NCI-H2081 treated with DMSO at 0.1 percent for 48 hours (cell line): ENCODE data around the gene PPP1R12C.
A peak's percentile ranks its signal among the peaks of the same experiment; 100 is the strongest.

Experiments used
- DNase-seq: peaks from one replicate; lab custom pipeline; 2025; lab: John Stamatoyannopoulos, UW

The PPP1R12C gene

GRCh38 chr19:55146705-55147273 lies 29.4 kb upstream of the PPP1R12C start:
- no peak for DNase-seq

DNA sequence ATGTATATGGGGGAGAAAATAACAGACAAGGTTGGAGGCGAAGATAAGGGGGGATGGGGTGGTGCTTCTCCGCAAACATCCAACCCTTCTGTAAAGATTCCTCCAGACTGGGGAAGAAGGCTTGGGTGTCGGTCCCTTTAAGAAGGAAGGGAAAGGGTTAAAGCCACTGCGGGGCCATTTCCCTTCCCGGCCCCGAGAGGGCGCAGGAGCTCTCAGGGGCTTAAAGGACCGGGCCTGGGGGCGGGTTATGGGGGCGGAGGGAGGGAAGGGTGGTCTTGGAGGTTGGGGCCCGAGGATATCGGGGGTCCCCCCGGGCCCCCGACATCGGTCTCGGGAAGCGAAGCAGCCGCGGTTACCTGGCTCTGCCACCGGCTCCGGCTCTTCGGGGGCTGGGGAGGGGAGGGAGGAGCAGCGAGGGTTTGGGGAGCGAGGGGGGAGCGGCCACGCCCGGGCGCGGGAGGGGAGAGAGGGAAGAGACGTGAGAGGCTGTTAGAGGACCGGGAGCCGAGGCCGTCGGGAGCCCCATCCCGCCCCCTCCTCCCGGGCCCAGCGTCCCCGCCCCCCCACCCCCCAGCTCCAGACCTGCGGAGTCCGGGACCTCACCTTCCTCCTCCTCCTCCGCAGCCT lies 28.8 kb upstream of the PPP1R12C start:
- no peak for DNase-seq

DNA sequence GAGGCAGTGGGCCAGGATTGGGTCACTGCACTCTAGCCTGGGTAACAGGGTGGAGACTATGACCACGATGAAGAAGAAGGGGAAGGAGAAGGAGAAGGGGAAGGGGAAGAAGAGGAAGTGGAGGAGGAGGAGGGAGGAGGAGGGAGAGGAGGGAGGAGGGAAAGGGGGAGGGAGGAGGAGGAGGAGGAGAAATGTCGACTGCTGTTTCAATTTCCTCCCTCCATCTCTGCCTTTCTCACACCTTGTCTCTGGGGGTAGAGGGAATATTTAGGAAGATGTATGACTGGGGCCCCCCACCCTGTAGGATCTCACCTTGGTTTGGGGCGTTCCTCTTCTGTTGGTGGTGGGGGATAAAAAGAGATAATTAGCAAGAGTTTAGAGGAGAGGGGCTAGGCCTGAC lies 27.8 kb upstream of the PPP1R12C start:
- DNase-seq: no peak

DNA sequence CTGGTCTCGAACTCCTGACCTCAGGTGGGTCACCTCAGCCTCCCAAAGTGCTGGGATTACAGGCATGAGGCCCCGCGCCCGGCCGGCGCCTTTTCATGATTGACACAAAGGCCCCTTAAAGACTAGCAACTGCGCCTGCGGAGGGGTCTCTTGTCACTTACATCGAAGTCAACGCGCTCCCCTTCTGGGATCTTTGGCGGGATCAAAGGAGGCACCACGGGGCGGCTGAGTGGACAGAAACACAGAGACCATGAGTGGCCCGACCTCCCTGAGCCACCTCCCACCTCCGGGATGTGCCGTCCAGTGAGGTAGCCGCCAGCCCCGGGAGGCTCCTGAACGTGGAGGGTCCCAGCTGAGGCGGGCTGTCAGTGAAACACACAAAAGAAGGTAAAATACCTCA lies 24.3 kb upstream of the PPP1R12C start:
- DNase-seq: no peak

DNA sequence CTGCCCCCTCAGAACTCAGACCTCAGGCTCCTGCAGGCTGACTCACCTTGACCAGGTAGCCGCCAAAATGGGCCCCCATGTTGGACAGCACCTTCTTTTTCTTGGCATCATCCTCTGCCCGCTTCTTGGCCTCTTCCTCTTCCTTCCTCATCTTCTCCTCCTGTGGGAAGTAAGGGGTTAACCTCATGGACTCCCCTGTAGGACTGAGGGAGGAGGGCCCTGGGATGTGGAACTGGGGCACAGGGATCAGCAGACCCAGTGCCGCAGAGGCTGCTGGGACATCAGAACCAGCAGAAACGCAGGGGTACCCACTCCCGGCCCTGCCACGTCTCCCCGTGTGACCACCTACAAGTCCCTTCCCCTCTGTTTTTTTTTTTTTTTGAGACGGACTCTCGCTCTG lies 20.5 kb upstream of the PPP1R12C start:
- DNase-seq: no peak

- DNase-seq: no peak
Observed at GRCh38 chr19:55136399-55137102, 19.1 kb upstream of the PPP1R12C start.

DNA sequence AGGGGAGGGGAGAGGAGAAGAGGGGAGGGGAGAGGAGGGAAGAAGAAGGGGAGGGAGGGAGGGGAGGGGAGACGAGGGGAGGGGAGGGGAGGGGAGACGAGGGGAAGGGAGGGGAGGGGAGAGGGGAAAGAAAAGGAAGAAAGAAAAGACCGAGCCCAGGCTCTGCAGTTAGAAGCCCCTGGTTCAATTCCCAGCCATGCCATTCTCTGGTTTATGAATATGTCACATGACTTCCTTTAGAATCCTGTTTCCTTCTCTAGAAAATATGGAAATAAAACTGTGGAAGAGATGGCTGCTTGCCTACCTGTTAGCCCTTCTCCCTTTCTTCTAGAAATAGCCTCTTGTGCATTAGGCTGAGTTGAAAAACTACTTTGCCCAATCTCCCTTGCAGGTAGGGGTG lies 17.3 kb upstream of the PPP1R12C start:
- no peak for DNase-seq

DNA sequence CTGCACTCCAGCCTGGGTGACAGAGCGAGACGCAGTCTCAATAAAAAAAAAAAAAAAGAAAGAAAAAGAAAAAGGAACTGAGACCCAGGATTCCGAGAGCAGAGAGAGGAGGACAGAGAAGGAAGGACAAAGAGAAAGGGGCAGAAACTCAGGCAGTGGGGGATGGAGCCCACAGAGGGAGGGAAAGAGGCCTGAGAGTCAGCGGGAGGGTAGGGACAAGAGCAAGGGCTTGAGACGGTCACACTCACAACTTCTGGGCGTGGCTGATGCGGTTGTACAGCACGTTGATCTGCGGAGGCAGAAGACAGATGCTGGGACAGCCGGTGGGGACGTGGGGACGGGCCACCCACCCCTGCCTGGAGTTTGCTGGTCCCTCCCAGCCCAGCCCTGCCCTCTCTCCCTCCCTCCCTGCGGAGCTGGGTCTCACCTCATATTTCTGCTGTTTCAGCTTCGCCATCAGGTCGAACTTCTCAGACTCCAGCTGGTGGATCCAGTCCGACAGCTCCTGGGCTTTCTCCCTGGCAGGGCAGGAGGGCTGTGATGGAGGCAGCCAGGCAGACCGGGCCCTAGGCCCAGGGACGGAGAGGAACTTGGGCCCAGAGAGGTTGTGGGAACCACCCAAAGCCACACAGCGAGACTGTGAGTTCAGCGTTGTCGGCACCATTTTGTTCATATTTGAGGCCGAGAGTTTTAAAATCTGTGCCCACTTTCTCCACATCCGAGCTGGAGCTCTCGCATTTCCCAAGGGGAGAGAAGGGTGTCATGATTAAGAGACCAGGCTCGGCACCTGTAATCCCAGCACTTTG lies 16.4 kb upstream of the PPP1R12C start:
- DNase-seq: no peak

DNA sequence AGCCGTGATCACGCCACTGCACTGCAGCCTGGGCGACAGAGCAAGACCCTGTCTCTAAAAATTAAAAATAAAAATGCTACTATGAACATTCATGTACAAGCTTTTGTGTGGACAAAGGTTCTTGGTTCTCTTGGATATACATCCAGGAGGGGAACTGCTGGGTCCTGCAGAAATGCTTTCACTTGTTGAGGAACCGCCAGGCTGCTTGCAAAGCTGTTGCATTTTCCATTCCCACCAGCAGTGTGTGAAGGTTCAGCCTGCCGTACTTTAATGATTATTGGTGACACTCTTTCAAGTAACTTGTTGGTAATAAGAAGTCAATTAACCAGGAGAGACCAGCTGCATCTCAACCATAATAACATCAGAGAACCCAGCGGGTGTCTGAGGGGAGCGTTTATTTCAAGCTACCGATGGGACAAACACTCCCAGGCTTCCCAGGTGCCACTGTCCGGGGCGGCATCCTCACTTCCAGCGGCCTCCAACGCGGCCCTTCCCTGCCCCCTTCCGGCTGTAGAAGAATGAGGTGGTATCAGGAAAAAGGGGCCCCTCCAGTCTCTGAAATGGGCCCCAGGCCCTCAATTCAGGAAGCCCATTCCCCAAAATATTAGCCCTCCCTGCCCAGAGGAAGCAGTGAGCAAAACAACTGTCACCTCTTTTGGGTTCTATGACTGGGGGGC lies 15.2 kb upstream of the PPP1R12C start:
- DNase-seq: no peak

GRCh38 chr19:55131421-55131820 lies 14.0 kb upstream of the PPP1R12C start:
- no peak for DNase-seq

DNA sequence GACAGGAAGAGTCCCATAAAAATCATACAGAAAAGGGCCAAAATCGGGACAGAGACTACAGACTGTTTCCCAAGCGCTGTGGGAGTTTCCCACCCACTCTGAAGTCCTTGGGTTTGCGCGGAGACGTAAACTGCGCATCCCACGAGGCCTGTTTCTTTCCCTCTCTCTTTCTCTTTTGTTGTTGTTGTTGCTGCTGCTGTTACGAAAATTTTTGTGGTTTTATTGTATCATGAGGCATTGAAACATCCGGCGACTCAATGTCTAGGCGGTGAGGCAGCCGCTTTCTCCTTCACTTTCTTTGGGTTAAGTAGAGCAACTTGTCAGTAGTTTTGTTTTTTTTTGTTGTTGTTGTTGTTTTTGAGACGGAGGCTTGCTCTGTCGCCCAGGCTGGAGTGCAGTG lies 1.6 kb upstream of the PPP1R12C start:
- DNase-seq: no peak

- no peak for DNase-seq
Observed at GRCh38 chr19:55118401-55118991, 1.1 kb upstream of the PPP1R12C start.

GRCh38 chr19:55117663-55118391 lies 390 bp upstream of the PPP1R12C start:
- peak; percentile 75 for DNase-seq

DNA sequence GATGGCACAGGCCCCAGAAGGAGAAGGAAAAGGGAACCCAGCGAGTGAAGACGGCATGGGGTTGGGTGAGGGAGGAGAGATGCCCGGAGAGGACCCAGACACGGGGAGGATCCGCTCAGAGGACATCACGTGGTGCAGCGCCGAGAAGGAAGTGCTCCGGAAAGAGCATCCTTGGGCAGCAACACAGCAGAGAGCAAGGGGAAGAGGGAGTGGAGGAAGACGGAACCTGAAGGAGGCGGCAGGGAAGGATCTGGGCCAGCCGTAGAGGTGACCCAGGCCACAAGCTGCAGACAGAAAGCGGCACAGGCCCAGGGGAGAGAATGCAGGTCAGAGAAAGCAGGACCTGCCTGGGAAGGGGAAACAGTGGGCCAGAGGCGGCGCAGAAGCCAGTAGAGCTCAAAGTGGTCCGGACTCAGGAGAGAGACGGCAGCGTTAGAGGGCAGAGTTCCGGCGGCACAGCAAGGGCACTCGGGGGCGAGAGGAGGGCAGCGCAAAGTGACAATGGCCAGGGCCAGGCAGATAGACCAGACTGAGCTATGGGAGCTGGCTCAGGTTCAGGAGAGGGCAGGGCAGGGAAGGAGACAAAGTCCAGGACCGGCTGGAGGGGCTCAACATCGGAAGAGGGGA lies 1.1 kb downstream of the PPP1R12C start:
- DNase-seq: no peak

DNA sequence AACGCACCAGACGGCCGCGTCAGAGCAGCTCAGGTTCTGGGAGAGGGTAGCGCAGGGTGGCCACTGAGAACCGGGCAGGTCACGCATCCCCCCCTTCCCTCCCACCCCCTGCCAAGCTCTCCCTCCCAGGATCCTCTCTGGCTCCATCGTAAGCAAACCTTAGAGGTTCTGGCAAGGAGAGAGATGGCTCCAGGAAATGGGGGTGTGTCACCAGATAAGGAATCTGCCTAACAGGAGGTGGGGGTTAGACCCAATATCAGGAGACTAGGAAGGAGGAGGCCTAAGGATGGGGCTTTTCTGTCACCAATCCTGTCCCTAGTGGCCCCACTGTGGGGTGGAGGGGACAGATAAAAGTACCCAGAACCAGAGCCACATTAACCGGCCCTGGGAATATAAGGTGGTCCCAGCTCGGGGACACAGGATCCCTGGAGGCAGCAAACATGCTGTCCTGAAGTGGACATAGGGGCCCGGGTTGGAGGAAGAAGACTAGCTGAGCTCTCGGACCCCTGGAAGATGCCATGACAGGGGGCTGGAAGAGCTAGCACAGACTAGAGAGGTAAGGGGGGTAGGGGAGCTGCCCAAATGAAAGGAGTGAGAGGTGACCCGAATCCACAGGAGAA lies 1.9 kb downstream of the PPP1R12C start:
- no peak for DNase-seq

GRCh38 chr19:55114566-55115145 lies 2.8 kb downstream of the PPP1R12C start:
- no peak for DNase-seq

GRCh38 chr19:55113570-55114039 lies 3.8 kb downstream of the PPP1R12C start:
- DNase-seq: no peak

GRCh38 chr19:55112777-55113569 lies 4.5 kb downstream of the PPP1R12C start:
- DNase-seq: no peak

GRCh38 chr19:55112246-55112776 lies 5.1 kb downstream of the PPP1R12C start:
- no peak for DNase-seq
